ENCODE results near the gene DNM2. TPM values are rescaled to one million over a fixed set of nuclear protein-coding genes. Genes with fewer than 3 reads are reported as not detected.

DNM2 gene
- total RNA-seq, 3 donors from 2014 or later = 83.1 to 98.6 (median 84.5) TPM

- DNase-seq (ENCODE audit: low spot score in 2 of 2) = no peak
- TF ChIP-seq POLR2A (IDR thresholded peaks at IDR 0.05) (no peak), CTCF (IDR thresholded peaks at IDR 0.05) (no peak), POLR2AphosphoS5 (IDR thresholded peaks at IDR 0.05) (no peak)
- Histone ChIP-seq H3K4me1 (no peaks in the 10 kb centered on the region), H3K27ac (no peak overlapping the region), H3K36me3 (peaks cover 18% of the 10 kb centered on the region), H3K4me3 (no peak overlapping the region), H3K9me3 (no peaks in the 10 kb centered on the region), H3K27me3 (no peaks in the 10 kb centered on the region)
- intact Hi-C loops (cut with DNase I; ENCODE audit: low total_unique reads) = no loop called here
These were observed 66.4 kb downstream of the DNM2 start for GRCh38 chr19:10784257-10784656.

- H3K4me1 ChIP-seq = no peaks in the 10 kb centered on the region
- no peaks in the 10 kb centered on the region for H3K27me3 ChIP-seq
- H3K36me3 ChIP-seq = peaks cover 14% of the 10 kb centered on the region
- no peak for DNase-seq (ENCODE audit: low spot score in 2 of 2)
- TF ChIP-seq POLR2AphosphoS5 (IDR thresholded peaks at IDR 0.05) = no peak
- no peak for TF ChIP-seq CTCF (IDR thresholded peaks at IDR 0.05)
- no peak for TF ChIP-seq POLR2A (IDR thresholded peaks at IDR 0.05)
- intact Hi-C loops (cut with DNase I; ENCODE audit: low total_unique reads) = no loop called here
- no peak overlapping the region for H3K4me3 ChIP-seq
- no peaks in the 10 kb centered on the region for H3K9me3 ChIP-seq
- no peak overlapping the region for H3K27ac ChIP-seq
These were observed 70.3 kb downstream of the DNM2 start for GRCh38 chr19:10788146-10788545.

DNA sequence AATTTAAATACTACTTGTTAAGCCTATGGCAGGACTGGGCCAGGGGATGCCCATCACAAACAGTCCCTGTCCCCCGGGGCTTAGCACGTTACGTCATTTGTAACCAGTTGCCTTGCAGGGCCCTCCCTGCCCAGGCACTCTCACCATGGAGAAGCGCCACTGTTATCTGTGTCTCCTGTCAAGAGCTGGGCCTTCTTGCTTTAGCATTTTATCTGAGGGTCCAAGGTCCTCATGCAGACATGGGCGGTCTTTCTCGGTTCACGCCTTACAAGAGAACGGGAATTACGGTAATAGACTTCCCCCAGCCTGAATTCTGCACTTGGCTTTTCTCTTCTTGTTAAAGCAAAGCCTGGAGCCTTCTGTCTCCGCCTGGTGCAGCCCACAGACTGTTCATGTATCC lies 72.0 kb downstream of the DNM2 start:
- no peak for DNase-seq (ENCODE audit: low spot score in 2 of 2)
- intact Hi-C loops (cut with DNase I; ENCODE audit: low total_unique reads) = no loop called here
- Histone ChIP-seq H3K36me3 (peaks cover 9% of the 10 kb centered on the region), H3K9me3 (no peaks in the 10 kb centered on the region), H3K27me3 (no peaks in the 10 kb centered on the region), H3K4me3 (no peak overlapping the region), H3K4me1 (no peaks in the 10 kb centered on the region), H3K27ac (no peak overlapping the region)
- TF ChIP-seq POLR2AphosphoS5 (IDR thresholded peaks at IDR 0.05) = no peak
- TF ChIP-seq POLR2A (IDR thresholded peaks at IDR 0.05) = no peak
- TF ChIP-seq CTCF (IDR thresholded peaks at IDR 0.05) = no peak

DNA sequence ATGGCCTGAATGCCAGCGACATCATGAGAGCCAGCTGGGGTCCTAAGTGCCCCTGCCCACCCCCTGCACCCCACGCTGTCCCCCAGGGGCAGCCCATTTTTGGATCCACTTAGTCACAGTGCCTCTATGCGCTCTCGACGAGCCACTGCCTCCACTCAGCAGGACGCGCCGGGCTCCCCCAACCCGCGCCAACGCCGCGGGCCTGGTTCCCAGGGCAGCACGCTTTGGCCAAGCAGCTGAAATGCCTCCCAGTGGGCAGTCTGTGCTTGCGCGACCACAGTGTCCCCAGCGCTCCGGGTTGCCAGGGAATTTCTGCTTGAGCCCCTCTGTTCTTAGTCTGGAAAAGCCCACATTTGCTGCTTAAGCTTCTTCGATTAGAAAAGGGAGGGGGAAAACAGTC lies 78.8 kb downstream of the DNM2 start:
- Histone ChIP-seq H3K36me3 (peaks cover 7% of the 10 kb centered on the region), H3K9me3 (no peaks in the 10 kb centered on the region), H3K27ac (no peak overlapping the region), H3K4me1 (no peaks in the 10 kb centered on the region), H3K27me3 (no peaks in the 10 kb centered on the region), H3K4me3 (no peak overlapping the region)
- TF ChIP-seq POLR2AphosphoS5 (IDR thresholded peaks at IDR 0.05) = no peak
- no peak for TF ChIP-seq CTCF (IDR thresholded peaks at IDR 0.05)
- no peak for TF ChIP-seq POLR2A (IDR thresholded peaks at IDR 0.05)
- intact Hi-C loops (cut with DNase I; ENCODE audit: low total_unique reads) = no loop called here
- DNase-seq (ENCODE audit: low spot score in 2 of 2) = no peak

- Histone ChIP-seq H3K36me3 (peaks cover 7% of the 10 kb centered on the region), H3K9me3 (no peaks in the 10 kb centered on the region), H3K27me3 (no peaks in the 10 kb centered on the region), H3K27ac (no peak overlapping the region), H3K4me1 (no peaks in the 10 kb centered on the region), H3K4me3 (no peak overlapping the region)
- no peak for TF ChIP-seq POLR2A (IDR thresholded peaks at IDR 0.05)
- no peak for TF ChIP-seq POLR2AphosphoS5 (IDR thresholded peaks at IDR 0.05)
- no peak for TF ChIP-seq CTCF (IDR thresholded peaks at IDR 0.05)
- no peak for DNase-seq (ENCODE audit: low spot score in 2 of 2)
- intact Hi-C loops (cut with DNase I; ENCODE audit: low total_unique reads) = no loop called here
These were observed 79.2 kb downstream of the DNM2 start for GRCh38 chr19:10797078-10797477.
